ENCODE results near the gene POLG2.

GRCh38 chr17:64538508-64539130 is 41.8 kb upstream of the POLG2 start:
- no peak for TF ChIP-seq CTCF (IDR thresholded peaks at IDR 0.05)
- TF ChIP-seq POLR2A (IDR thresholded peaks at IDR 0.05): no peak
